ENCODE data around the gene DOCK6.
"Not testable (repeated sequence)": the region's sequence is repeated elsewhere in the genome, so short reads cannot be mapped to it uniquely, and the experiment has no call there.

DOCK6 gene

GRCh38 chr19:11181488-11181887 is 80.8 kb downstream of the DOCK6 start:
- Histone ChIP-seq H3K9me3 (ENCODE audit: control insufficient read depth, low read length) (peaks cover 7% of the 10 kb centered on the region), H3K27ac (ENCODE audit: low read depth, low read length, severe bottlenecking) (no peak overlapping the region), H3K4me3 (ENCODE audit: extremely low read depth, insufficient read depth, low read length, poor library complexity, severe bottlenecking) (no peak overlapping the region), H3K4me1 (ENCODE audit: control insufficient read depth, insufficient read depth, low read length, poor library complexity, severe bottlenecking) (no peaks in the 10 kb centered on the region), H3K36me3 (ENCODE audit: control insufficient read depth, insufficient read depth, low read length) (peaks cover 67% of the 10 kb centered on the region)
- WGBS, 2 experiments (ENCODE audit: insufficient coverage in 2 of 2) = 89 to 95% methylated on average over 4 of the region's 4 CpGs

GRCh38 chr19:11180975-11181374 is 81.3 kb downstream of the DOCK6 start:
- not testable (repeated sequence) for H3K4me3 ChIP-seq (ENCODE audit: extremely low read depth, insufficient read depth, low read length, poor library complexity, severe bottlenecking); H3K27ac ChIP-seq (ENCODE audit: low read depth, low read length, severe bottlenecking); H3K4me1 ChIP-seq (ENCODE audit: control insufficient read depth, insufficient read depth, low read length, poor library complexity, severe bottlenecking); H3K9me3 ChIP-seq (ENCODE audit: control insufficient read depth, low read length)
- H3K36me3 ChIP-seq (ENCODE audit: control insufficient read depth, insufficient read depth, low read length) = peaks cover 72% of the 10 kb centered on the region
- WGBS, 2 experiments (ENCODE audit: insufficient coverage in 2 of 2) = 84% methylated on average over 7 of the region's 8 CpGs; no CpG with 5 or more reads in 1 of the 2 experiments

- Histone ChIP-seq H3K27ac (ENCODE audit: low read depth, low read length, severe bottlenecking) (no peak overlapping the region), H3K9me3 (ENCODE audit: control insufficient read depth, low read length) (peaks cover 7% of the 10 kb centered on the region), H3K36me3 (ENCODE audit: control insufficient read depth, insufficient read depth, low read length) (peaks cover 74% of the 10 kb centered on the region), H3K4me3 (ENCODE audit: extremely low read depth, insufficient read depth, low read length, poor library complexity, severe bottlenecking) (no peak overlapping the region), H3K4me1 (ENCODE audit: control insufficient read depth, insufficient read depth, low read length, poor library complexity, severe bottlenecking) (no peaks in the 10 kb centered on the region)
- WGBS, 2 experiments (ENCODE audit: insufficient coverage in 2 of 2) = 86 to 95% methylated on average over 8 of the region's 8 CpGs
Observed at GRCh38 chr19:11180346-11180745, 82.0 kb downstream of the DOCK6 start.

GRCh38 chr19:11179716-11180297 is 82.5 kb downstream of the DOCK6 start:
- WGBS, 2 experiments (ENCODE audit: insufficient coverage in 2 of 2) = 94 to 98% methylated on average over 9 to 11 of the region's 11 CpGs
- Histone ChIP-seq H3K9me3 (ENCODE audit: control insufficient read depth, low read length) (peaks cover 7% of the 10 kb centered on the region), H3K4me3 (ENCODE audit: extremely low read depth, insufficient read depth, low read length, poor library complexity, severe bottlenecking) (no peak overlapping the region), H3K36me3 (ENCODE audit: control insufficient read depth, insufficient read depth, low read length) (peaks cover 74% of the 10 kb centered on the region), H3K4me1 (ENCODE audit: control insufficient read depth, insufficient read depth, low read length, poor library complexity, severe bottlenecking) (no peaks in the 10 kb centered on the region), H3K27ac (ENCODE audit: low read depth, low read length, severe bottlenecking) (no peak overlapping the region)

GRCh38 chr19:11179145-11179465 is 83.2 kb downstream of the DOCK6 start:
- not testable (repeated sequence) for H3K27ac ChIP-seq (ENCODE audit: low read depth, low read length, severe bottlenecking); H3K4me3 ChIP-seq (ENCODE audit: extremely low read depth, insufficient read depth, low read length, poor library complexity, severe bottlenecking); H3K9me3 ChIP-seq (ENCODE audit: control insufficient read depth, low read length); H3K4me1 ChIP-seq (ENCODE audit: control insufficient read depth, insufficient read depth, low read length, poor library complexity, severe bottlenecking)
- peaks cover 74% of the 10 kb centered on the region for H3K36me3 ChIP-seq (ENCODE audit: control insufficient read depth, insufficient read depth, low read length)
- 96 to 97% methylated on average over 8 to 9 of the region's 9 CpGs for WGBS, 2 experiments (ENCODE audit: insufficient coverage in 2 of 2)

- Histone ChIP-seq H3K4me3 (ENCODE audit: extremely low read depth, insufficient read depth, low read length, poor library complexity, severe bottlenecking) (no peak overlapping the region), H3K36me3 (ENCODE audit: control insufficient read depth, insufficient read depth, low read length) (peaks cover 78% of the 10 kb centered on the region), H3K4me1 (ENCODE audit: control insufficient read depth, insufficient read depth, low read length, poor library complexity, severe bottlenecking) (no peaks in the 10 kb centered on the region), H3K9me3 (ENCODE audit: control insufficient read depth, low read length) (no peaks in the 10 kb centered on the region), H3K27ac (ENCODE audit: low read depth, low read length, severe bottlenecking) (no peak overlapping the region)
- 93 to 98% methylated on average over 8 to 9 of the region's 9 CpGs for WGBS, 2 experiments (ENCODE audit: insufficient coverage in 2 of 2)
Observed at GRCh38 chr19:11177592-11177991, 84.7 kb downstream of the DOCK6 start.

GRCh38 chr19:11176466-11177193 is 85.7 kb downstream of the DOCK6 start:
- 96 to 97% methylated on average over 13 to 16 of the region's 18 CpGs for WGBS, 2 experiments (ENCODE audit: insufficient coverage in 2 of 2)
- Histone ChIP-seq H3K27ac (ENCODE audit: low read depth, low read length, severe bottlenecking) (no peak overlapping the region), H3K4me1 (ENCODE audit: control insufficient read depth, insufficient read depth, low read length, poor library complexity, severe bottlenecking) (no peaks in the 10 kb centered on the region), H3K4me3 (ENCODE audit: extremely low read depth, insufficient read depth, low read length, poor library complexity, severe bottlenecking) (no peak overlapping the region), H3K36me3 (ENCODE audit: control insufficient read depth, insufficient read depth, low read length) (peaks cover 77% of the 10 kb centered on the region), H3K9me3 (ENCODE audit: control insufficient read depth, low read length) (no peaks in the 10 kb centered on the region)

- H3K4me1 ChIP-seq (ENCODE audit: control insufficient read depth, insufficient read depth, low read length, poor library complexity, severe bottlenecking) = no peaks in the 10 kb centered on the region
- 86 to 89% methylated on average over 6 to 7 of the region's 7 CpGs for WGBS, 2 experiments (ENCODE audit: insufficient coverage in 2 of 2)
- H3K27ac ChIP-seq (ENCODE audit: low read depth, low read length, severe bottlenecking) = no peak overlapping the region
- peaks cover 83% of the 10 kb centered on the region for H3K36me3 ChIP-seq (ENCODE audit: control insufficient read depth, insufficient read depth, low read length)
- no peaks in the 10 kb centered on the region for H3K9me3 ChIP-seq (ENCODE audit: control insufficient read depth, low read length)
- no peak overlapping the region for H3K4me3 ChIP-seq (ENCODE audit: extremely low read depth, insufficient read depth, low read length, poor library complexity, severe bottlenecking)
Observed at GRCh38 chr19:11175920-11176319, 86.4 kb downstream of the DOCK6 start.

- no peaks in the 10 kb centered on the region for H3K4me1 ChIP-seq (ENCODE audit: control insufficient read depth, insufficient read depth, low read length, poor library complexity, severe bottlenecking)
- peaks cover 84% of the 10 kb centered on the region for H3K36me3 ChIP-seq (ENCODE audit: control insufficient read depth, insufficient read depth, low read length)
- no peak overlapping the region for H3K27ac ChIP-seq (ENCODE audit: low read depth, low read length, severe bottlenecking)
- no peak overlapping the region for H3K4me3 ChIP-seq (ENCODE audit: extremely low read depth, insufficient read depth, low read length, poor library complexity, severe bottlenecking)
- no peaks in the 10 kb centered on the region for H3K9me3 ChIP-seq (ENCODE audit: control insufficient read depth, low read length)
- WGBS, 2 experiments (ENCODE audit: insufficient coverage in 2 of 2) = 98 to 99% methylated on average over 23 to 25 of the region's 27 CpGs
Observed at GRCh38 chr19:11174336-11174735, 88.0 kb downstream of the DOCK6 start.

GRCh38 chr19:11173516-11174155 is 88.7 kb downstream of the DOCK6 start:
- H3K9me3 ChIP-seq (ENCODE audit: control insufficient read depth, low read length) = no peaks in the 10 kb centered on the region
- no peak overlapping the region for H3K4me3 ChIP-seq (ENCODE audit: extremely low read depth, insufficient read depth, low read length, poor library complexity, severe bottlenecking)
- H3K36me3 ChIP-seq (ENCODE audit: control insufficient read depth, insufficient read depth, low read length) = peaks cover 83% of the 10 kb centered on the region
- H3K27ac ChIP-seq (ENCODE audit: low read depth, low read length, severe bottlenecking) = no peak overlapping the region
- WGBS, 2 experiments (ENCODE audit: insufficient coverage in 2 of 2) = 98 to 100% methylated on average over 5 to 7 of the region's 8 CpGs
- no peaks in the 10 kb centered on the region for H3K4me1 ChIP-seq (ENCODE audit: control insufficient read depth, insufficient read depth, low read length, poor library complexity, severe bottlenecking)

- H3K4me3 ChIP-seq (ENCODE audit: extremely low read depth, insufficient read depth, low read length, poor library complexity, severe bottlenecking) = no peak overlapping the region
- H3K9me3 ChIP-seq (ENCODE audit: control insufficient read depth, low read length) = no peaks in the 10 kb centered on the region
- peaks cover 80% of the 10 kb centered on the region for H3K36me3 ChIP-seq (ENCODE audit: control insufficient read depth, insufficient read depth, low read length)
- no peaks in the 10 kb centered on the region for H3K4me1 ChIP-seq (ENCODE audit: control insufficient read depth, insufficient read depth, low read length, poor library complexity, severe bottlenecking)
- 95 to 100% methylated on average over 6 of the region's 6 CpGs for WGBS, 2 experiments (ENCODE audit: insufficient coverage in 2 of 2)
- no peak overlapping the region for H3K27ac ChIP-seq (ENCODE audit: low read depth, low read length, severe bottlenecking)
Observed at GRCh38 chr19:11172576-11172975, 89.7 kb downstream of the DOCK6 start.
